Measurements from ENCODE around the gene PHF21A.
"Not testable (repeated sequence)": the region's sequence is repeated elsewhere in the genome, so short reads cannot be mapped to it uniquely, and the experiment has no call there.

Gene PHF21A

GRCh38 chr11:45982656-45983470 is 138.4 kb downstream of the PHF21A start:
- DNase-seq (ENCODE audit: low read depth) = peak; percentile 68

DNA sequence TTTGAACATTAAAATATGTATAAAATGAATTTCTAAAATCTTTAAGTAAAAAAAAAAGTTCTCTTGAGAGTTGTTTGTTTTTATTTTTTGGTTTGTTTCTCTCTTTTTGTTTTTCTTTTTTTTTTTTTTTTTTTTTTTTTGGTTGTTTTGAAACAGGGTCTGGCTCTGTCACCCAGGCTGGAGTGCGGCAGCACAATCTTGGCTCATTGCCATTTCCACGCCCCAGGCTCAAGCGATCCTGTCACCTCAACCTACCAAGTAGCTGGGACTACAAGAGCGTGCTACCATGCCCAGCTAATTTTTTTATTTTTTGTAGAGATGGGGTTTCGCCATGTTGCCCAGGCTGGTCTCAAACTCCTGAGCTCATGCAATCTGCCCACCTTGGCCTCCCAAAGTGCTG is 139.4 kb downstream of the PHF21A start:
- DNase-seq (ENCODE audit: low read depth) = not testable (repeated sequence)

- no peak for DNase-seq (ENCODE audit: low read depth)
Measured at GRCh38 chr11:45974806-45975205, 146.4 kb downstream of the PHF21A start.

DNA sequence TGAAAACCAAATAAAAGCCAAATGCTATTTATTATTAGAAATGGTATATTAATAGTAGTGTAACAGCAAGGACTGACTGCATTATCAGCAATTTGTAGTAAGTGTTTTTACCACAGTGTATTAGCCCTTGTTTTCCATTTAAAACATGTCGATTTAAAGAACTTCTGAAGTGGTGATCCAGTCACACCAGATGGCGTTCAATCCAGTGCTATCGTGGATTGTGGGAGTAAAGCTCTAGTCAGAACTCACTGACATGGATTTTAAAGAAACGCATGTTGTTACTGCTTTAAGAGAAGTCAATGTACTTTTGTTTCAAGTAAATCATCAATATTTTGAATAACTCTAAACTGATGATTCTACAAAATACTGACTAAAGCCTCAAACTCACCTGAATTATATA is 147.7 kb downstream of the PHF21A start:
- no peak for DNase-seq (ENCODE audit: low read depth)

DNA sequence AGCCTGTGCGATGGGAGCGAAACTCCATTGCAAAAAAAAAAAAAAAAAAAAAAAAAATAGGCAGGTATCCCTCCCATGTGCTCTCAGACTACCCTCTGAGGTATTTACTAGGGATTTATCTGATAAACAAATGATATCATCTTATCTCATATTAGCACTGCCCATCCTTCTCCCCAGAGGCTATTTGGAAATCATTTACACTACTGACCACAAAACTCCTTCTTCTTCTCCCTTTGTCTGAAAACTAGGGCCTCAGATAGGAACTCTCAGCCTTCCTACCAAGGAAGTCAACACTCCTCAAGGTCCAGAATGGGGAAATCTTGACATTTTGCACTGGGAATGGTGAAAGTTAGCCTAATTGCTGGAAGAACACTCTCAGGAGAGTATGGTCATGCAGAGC is 152.4 kb downstream of the PHF21A start:
- no peak for DNase-seq (ENCODE audit: low read depth)

GRCh38 chr11:45967506-45967905 is 153.7 kb downstream of the PHF21A start:
- DNase-seq (ENCODE audit: low read depth) = no peak

DNA sequence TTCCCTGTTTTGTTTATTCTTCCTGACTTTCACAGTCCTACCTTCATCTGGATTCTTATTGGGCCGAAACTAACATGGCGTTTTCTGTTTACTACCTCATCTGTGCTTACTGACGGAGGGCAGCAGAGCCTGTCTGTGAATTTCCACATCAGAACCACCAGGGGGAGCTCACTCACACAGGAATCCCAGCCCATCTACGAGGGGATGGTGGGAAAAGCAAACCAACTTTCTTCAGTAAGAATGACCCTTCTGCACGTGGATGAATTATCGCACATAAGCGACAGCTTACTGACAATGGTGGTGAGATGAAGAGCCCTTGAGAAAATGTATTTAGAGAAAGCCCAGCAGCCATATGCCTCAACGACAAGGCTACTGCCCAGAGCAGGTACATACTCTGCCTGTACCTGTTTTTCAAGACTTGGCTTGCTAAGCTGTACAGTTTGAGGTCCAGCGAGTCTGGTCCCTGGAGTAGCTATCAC is 156.3 kb downstream of the PHF21A start:
- peak; percentile 40 for DNase-seq (ENCODE audit: low read depth)

- DNase-seq (ENCODE audit: low read depth) = no peak
Measured at GRCh38 chr11:45961751-45962240, 159.5 kb downstream of the PHF21A start.

DNA sequence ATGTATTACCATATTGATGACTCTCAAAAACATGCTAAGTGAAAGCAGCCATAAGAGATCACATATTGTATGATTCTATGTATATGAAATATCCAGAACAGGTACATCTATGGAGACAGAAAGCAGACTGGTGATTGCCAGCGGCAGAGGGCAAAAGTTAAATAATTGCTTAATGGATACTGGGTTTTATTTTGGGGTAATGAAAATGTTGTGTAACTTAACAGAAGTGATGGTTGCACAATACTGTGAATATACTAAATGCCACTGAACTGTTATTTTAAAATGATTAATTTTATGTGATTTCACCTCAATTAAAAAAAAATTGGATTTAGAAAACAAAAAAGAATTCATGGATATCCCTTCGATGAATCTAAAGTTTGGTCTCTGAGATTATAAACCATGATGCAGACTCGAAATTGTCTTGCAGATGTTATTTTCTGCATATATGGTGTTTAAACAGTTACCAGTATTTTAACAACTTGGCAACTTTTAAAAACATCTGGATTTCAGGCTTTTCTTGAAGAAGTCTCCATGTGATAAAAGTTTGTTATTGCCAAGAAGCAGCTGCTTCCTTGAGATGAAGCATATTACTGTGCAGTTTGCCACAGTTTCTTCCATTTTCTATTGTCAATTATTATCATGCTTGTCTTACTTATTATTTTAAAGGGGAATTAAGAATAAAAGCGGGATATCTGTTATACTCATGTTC is 160.7 kb downstream of the PHF21A start:
- no peak for DNase-seq (ENCODE audit: low read depth)

GRCh38 chr11:45959851-45960250 is 161.4 kb downstream of the PHF21A start:
- DNase-seq (ENCODE audit: low read depth) = no peak

GRCh38 chr11:45949992-45950407 is 171.3 kb downstream of the PHF21A start:
- DNase-seq (ENCODE audit: low read depth) = no peak

DNA sequence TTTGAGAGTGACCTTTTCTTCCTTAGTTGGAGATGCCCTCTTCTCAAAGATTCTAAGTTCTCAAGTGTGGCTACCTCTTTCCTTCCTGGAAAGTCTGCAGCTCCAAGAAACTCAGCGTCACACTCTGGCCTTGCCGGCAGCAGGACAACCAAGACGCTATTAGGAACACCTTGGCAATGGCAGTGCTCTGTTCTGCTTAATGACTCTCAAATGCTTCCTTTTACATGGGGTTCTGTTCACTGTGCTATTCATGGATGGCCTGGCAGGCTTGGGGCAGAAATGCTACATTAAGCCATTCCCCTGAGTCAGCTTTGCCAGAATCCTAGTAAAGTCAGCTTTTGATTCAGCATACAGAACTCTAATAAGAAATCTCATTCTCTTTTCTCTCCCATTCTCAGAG is 172.9 kb downstream of the PHF21A start:
- DNase-seq (ENCODE audit: low read depth) = no peak

DNA sequence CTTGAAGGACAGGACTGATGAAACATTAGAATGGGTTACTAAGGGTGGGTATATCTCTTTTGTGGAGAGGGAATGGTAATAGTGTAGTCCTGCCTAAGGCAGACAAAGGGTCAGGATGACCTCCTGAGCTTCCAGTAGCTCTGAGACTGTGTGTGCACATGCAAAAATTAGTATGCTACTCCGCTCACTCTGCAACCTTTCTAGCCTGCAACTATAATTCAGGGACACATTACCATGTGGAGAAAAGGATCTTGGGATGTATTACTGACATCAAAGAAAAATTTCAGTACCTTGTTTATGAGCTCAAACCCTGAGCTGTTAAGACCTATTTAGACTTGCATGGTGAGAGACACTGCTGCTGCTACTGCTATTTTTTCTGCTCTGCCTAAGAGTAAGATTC is 173.4 kb downstream of the PHF21A start:
- no peak for DNase-seq (ENCODE audit: low read depth)

GRCh38 chr11:45945397-45945999 is 175.8 kb downstream of the PHF21A start:
- DNase-seq (ENCODE audit: low read depth) = no peak

GRCh38 chr11:45942381-45942780 is 178.9 kb downstream of the PHF21A start:
- no peak for DNase-seq (ENCODE audit: low read depth)

- no peak for DNase-seq (ENCODE audit: low read depth)
Measured at GRCh38 chr11:45941285-45941684, 180.0 kb downstream of the PHF21A start.

DNA sequence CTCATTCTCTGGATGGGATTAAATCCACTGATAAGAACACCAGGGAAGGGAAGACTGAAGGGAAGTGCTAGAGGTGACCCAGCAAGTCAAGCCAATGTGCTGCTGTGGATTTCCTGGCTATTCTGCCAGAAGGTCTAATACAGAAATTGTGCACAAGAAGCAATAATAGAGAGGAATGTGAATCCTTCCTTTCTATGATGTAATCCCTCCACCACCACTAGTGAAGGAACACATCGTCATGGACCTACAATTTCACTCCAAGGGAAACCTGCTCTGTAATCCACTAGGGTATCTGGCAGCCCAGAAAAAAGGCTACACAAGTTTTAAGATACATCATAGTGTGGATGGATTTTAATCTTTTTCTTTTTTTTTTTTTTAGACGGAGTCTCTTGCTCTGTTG is 181.4 kb downstream of the PHF21A start:
- DNase-seq (ENCODE audit: low read depth) = no peak

DNA sequence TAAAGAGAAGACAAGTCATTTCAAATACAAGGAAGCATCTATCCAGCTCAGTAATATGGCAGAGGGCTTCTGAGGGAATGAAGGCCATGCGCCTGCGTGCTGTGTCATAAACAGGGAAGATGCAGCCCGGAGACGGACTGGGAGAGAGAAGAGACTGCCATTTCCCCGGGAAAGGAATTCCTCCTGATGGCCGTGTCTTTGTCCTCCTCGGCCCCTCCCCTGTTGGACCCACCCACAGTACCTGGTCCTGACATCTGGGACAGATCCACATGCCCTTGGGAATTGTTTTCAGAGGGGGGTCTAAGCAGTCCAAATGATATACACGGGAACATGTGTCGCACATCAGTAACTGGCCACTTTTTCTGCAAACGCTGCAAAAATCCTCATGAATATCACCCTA is 183.3 kb downstream of the PHF21A start:
- DNase-seq (ENCODE audit: low read depth) = no peak

GRCh38 chr11:45936511-45937054 is 184.7 kb downstream of the PHF21A start:
- DNase-seq (ENCODE audit: low read depth) = no peak

DNA sequence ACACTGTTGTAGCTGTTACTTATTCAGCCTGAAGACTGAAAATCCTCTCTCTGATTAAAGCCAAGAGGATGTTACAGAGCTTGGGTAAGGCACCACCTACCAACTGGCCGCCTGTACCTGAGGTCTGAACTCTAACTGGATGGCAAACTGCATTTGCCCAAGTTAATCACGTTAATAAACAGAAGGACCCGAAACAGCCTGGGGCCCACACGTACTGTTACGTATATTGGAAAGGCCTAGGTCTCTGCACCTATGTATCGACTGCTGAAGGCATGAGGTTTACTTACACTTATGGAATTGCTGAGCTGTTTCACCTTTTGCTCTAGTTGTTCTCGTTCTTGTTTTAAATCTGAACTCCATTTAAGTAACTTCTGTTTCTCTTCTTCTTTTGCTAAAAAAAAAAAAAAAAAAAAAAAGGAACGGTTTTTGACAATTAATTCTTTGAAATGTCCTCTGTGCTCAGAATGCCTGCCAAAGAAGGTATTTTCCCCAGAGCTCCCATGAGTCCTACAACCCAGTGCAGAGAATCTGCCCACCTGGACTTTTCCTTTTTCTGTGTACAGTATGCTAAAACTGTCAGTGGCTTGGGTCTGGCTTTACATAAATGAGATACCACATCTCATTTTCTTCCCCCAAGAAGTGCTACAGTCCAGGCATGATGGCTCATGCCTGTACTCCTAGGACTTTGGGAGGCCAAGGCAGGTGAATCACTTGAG is 185.7 kb downstream of the PHF21A start:
- DNase-seq (ENCODE audit: low read depth) = no peak

- no peak for DNase-seq (ENCODE audit: low read depth)
Measured at GRCh38 chr11:45934580-45935318, 186.5 kb downstream of the PHF21A start.
